ENCODE data around the gene SRPK3. TPM values are rescaled to one million over a fixed set of nuclear protein-coding genes. Genes with fewer than 3 reads are reported as not detected.

SRPK3 gene
- total RNA-seq, 1 donor from 2014 or later: 0.50 TPM

DNA sequence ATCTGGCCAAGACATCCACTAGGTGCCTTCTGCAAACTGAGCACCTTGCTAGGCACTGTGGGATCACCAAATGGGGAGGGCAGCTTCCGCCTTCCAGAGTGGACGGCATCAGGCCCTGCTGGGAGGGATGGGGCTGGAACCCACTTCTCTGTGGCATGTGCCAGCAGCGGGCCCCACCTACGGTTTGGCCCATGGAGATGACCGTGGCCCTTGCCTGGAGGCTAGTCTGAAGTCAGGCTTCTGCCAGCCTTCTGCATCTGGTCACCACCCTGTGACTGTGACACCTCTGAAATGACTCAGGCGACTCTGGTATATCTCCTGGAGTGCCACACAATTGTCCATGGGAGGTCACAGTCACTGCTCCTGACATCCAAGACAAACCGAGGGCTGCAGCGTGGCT is 20.8 kb downstream of the SRPK3 start:
- H3K36me3 Mint-ChIP-seq (ENCODE audit: low read depth): no peaks in the 10 kb centered on the region
- H3K4me1 Mint-ChIP-seq (ENCODE audit: low read depth): no peaks in the 10 kb centered on the region
- no peaks in the 10 kb centered on the region for H3K9me3 Mint-ChIP-seq (ENCODE audit: low read depth)
- no peak overlapping the region for H3K27ac Mint-ChIP-seq (ENCODE audit: unreplicated experiment)
- no peak overlapping the region for H3K4me3 Mint-ChIP-seq (ENCODE audit: unreplicated experiment)
- no peak for DNase-seq (ENCODE audit: low spot score)
- no peak for TF ChIP-seq CTCF (IDR thresholded peaks at IDR 0.05)
- no peaks in the 10 kb centered on the region for H3K27me3 Mint-ChIP-seq (ENCODE audit: low read depth)

GRCh38 chrX:153802513-153803045 is 21.7 kb downstream of the SRPK3 start:
- no peak for TF ChIP-seq CTCF (IDR thresholded peaks at IDR 0.05)
- Mint-ChIP-seq H3K4me3 (ENCODE audit: unreplicated experiment) (no peak overlapping the region), H3K4me1 (ENCODE audit: low read depth) (no peaks in the 10 kb centered on the region), H3K36me3 (ENCODE audit: low read depth) (no peaks in the 10 kb centered on the region), H3K27me3 (ENCODE audit: low read depth) (no peaks in the 10 kb centered on the region), H3K27ac (ENCODE audit: unreplicated experiment) (no peak overlapping the region), H3K9me3 (ENCODE audit: low read depth) (no peaks in the 10 kb centered on the region)
- no peak for DNase-seq (ENCODE audit: low spot score)

DNA sequence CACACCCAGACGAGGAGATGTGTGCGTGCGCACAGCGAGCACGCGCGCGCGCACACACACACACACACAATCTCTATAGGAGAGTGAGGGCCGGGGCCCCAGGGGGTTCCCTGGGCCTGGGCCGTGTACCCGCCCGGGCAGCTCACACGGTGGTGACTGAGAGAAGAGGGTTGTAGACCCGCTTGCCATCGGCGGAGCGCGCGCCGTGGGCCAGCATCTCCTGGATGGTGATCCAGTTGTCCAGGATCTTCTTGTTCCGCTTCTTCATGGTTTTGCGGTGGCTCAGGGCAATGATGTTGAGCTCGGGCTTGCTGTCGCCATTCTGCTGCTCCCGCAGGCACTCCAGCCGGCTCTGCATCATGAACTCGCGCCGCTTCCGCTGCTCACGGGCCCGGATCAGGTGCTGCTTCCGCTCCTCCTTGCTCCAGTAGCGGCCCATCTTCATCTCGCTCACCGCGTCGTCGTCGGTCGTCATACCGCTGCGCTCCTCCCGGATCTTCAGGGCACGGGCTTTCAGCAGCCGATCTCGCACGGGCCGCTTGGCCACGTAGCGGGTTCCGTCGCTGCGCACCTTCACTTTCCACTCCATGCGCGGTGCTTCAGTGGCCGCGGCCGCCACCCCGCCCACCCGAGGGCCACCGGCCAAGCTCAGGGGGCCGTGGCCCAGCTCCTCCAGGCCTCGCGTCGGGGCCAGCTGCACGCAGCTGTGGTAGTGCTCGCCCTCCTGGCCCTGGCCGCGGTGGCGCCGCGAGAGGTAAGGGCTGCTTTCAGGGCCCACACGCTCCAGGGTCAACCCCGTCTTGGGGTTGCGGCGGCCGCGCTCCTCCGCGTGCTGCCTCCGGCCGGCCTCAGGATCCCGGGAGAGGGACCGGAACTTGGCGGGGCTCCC is 22.6 kb downstream of the SRPK3 start:
- H3K27ac Mint-ChIP-seq (ENCODE audit: unreplicated experiment): no peak overlapping the region
- H3K4me1 Mint-ChIP-seq (ENCODE audit: low read depth): no peaks in the 10 kb centered on the region
- peaks cover 3% of the 10 kb centered on the region for H3K9me3 Mint-ChIP-seq (ENCODE audit: low read depth)

GRCh38 chrX:153804100-153804595 is 23.3 kb downstream of the SRPK3 start:
- H3K9me3 Mint-ChIP-seq (ENCODE audit: low read depth): peaks cover 7% of the 10 kb centered on the region
- no peak overlapping the region for H3K27ac Mint-ChIP-seq (ENCODE audit: unreplicated experiment)
- no peak overlapping the region for H3K4me3 Mint-ChIP-seq (ENCODE audit: unreplicated experiment)
- TF ChIP-seq CTCF (IDR thresholded peaks at IDR 0.05): no peak
- no peaks in the 10 kb centered on the region for H3K4me1 Mint-ChIP-seq (ENCODE audit: low read depth)
- H3K27me3 Mint-ChIP-seq (ENCODE audit: low read depth): no peaks in the 10 kb centered on the region
- DNase-seq (ENCODE audit: low spot score): no peak
- peaks cover 2% of the 10 kb centered on the region for H3K36me3 Mint-ChIP-seq (ENCODE audit: low read depth)

More for the DNA sequence above, 22.6 kb downstream of the SRPK3 start:
- H3K4me3 Mint-ChIP-seq (ENCODE audit: unreplicated experiment): no peak overlapping the region
- H3K36me3 Mint-ChIP-seq (ENCODE audit: low read depth): peaks cover 2% of the 10 kb centered on the region
- no peak for TF ChIP-seq CTCF (IDR thresholded peaks at IDR 0.05)
- no peak for DNase-seq (ENCODE audit: low spot score)
- no peaks in the 10 kb centered on the region for H3K27me3 Mint-ChIP-seq (ENCODE audit: low read depth)

GRCh38 chrX:153804621-153805020 is 23.8 kb downstream of the SRPK3 start:
- Mint-ChIP-seq H3K27ac (ENCODE audit: unreplicated experiment) (no peak overlapping the region), H3K9me3 (ENCODE audit: low read depth) (peaks cover 7% of the 10 kb centered on the region), H3K4me1 (ENCODE audit: low read depth) (no peaks in the 10 kb centered on the region), H3K36me3 (ENCODE audit: low read depth) (peaks cover 2% of the 10 kb centered on the region), H3K27me3 (ENCODE audit: low read depth) (no peaks in the 10 kb centered on the region), H3K4me3 (ENCODE audit: unreplicated experiment) (no peak overlapping the region)
- DNase-seq (ENCODE audit: low spot score): no peak
- no peak for TF ChIP-seq CTCF (IDR thresholded peaks at IDR 0.05)
